SU-DHL-6 (cell line): ENCODE results near the gene NRAP.

ENCODE experiments used
- CTCF ChIP-seq: fragments of 200-600 bp; sonication (generic); IDR thresholded peaks from one replicate; pipeline ENCODE4 v1.5.1; 2017; ENCODE audit warnings: antibody characterized with exemption, mild to moderate bottlenecking, low read length, moderate library complexity; ENCODE audit not compliant: insufficient read depth, poor library complexity, severe bottlenecking
- EZH2phosphoT487 ChIP-seq: fragments of 200-600 bp; sonication (generic), shearing (Covaris generic); conservative IDR thresholded peaks from 2 replicates; pipeline ENCODE4 v1.6.1; 2018; ENCODE audit warnings: mild to moderate bottlenecking, antibody characterized with exemption, low read length, moderate library complexity, mixed read lengths

GRCh38 chr10:113639966-113640365, 23.9 kb downstream of the NRAP start:
- no peak for TF ChIP-seq CTCF
- no peak for TF ChIP-seq EZH2phosphoT487
